Type B pancreatic cell (in vitro differentiated cells): ENCODE data around the gene UROC1. TPM values are rescaled to one million over a fixed set of nuclear protein-coding genes. Genes with fewer than 3 reads are reported as not detected.

Experiments
- DNase-seq: peaks from one replicate; pipeline ENCODE4 v3.0.0; 2021; ENCODE audit warnings: mixed read lengths; ENCODE audit not compliant: unreplicated experiment; ENCODE audit errors: extremely low spot score
- H3K27ac Mint-ChIP-seq: 2 replicates; pipeline ENCODE4 v1.8.0; 2021; ENCODE audit warnings: mild to moderate bottlenecking, mixed read lengths
- H3K27me3 Mint-ChIP-seq: 2 replicates; pipeline ENCODE4 v1.8.0; 2021; ENCODE audit warnings: mixed read lengths
- H3K36me3 Mint-ChIP-seq: 2 replicates; pipeline ENCODE4 v1.8.0; 2021; ENCODE audit warnings: mixed read lengths
- H3K4me1 Mint-ChIP-seq: one replicate; pipeline ENCODE4 v1.8.0; 2021; ENCODE audit warnings: mixed read lengths; ENCODE audit not compliant: unreplicated experiment
- H3K4me3 Mint-ChIP-seq: 2 replicates; pipeline ENCODE4 v1.8.0; 2021; ENCODE audit warnings: mild to moderate bottlenecking, mixed read lengths
- H3K9me3 Mint-ChIP-seq: 2 replicates; pipeline ENCODE4 v1.8.0; 2021; ENCODE audit warnings: mixed read lengths
- total RNA-seq: library from RNA; stranded (reverse); gene quantifications from 2 replicates; pipeline ENCODE4 v1.2.1, GENCODE V29; 2021; ENCODE audit warnings: low replicate concordance
- TF ChIP-seq, protein P1 (sequence below): fragments of 200-600 bp; sonication (generic); conservative IDR thresholded peaks from 2 replicates; pipeline ENCODE4 v1.5.0; 2021; ENCODE audit warnings: antibody characterized with exemption, mild to moderate bottlenecking

UROC1 gene
- total RNA-seq, 1 donor from 2014 or later: not detected

DNA sequence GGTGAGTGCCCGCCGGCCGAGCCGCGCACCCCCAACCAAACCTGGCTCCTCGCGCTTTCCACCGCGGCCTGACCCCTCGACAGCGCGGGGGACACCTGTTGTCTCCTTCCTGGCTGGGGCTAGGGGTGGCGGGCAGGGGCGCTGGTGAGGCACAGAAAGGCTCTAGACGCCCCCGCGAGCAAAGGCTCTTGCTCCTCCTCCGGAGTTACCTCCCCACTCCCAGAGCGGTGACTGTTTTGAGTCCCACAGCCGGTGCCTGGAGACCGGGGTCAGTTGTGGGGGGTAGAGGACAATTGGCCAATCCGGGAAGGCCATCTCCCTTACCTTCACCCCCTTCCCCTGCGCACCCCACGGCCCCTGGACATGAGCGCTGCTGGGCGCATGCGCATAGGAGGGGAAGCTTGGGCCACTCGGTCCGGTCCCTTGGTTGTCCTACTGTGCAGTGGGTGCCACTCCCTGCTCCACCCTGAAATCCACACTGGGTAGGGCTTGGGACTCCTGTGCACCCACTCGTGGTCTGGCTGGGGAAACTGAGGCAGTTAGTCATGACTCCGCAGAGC, 6.9 kb upstream of the UROC1 start:
- Mint-ChIP-seq H3K9me3 (no peaks in the 10 kb centered on the region), H3K36me3 (no peaks in the 10 kb centered on the region), H3K27ac (no peak overlapping the region), H3K4me3 (peak overlapping the region; percentile 72), H3K4me1 (peaks cover 10% of the 10 kb centered on the region), H3K27me3 (peaks cover 55% of the 10 kb centered on the region)
- TF ChIP-seq, protein P1, sequence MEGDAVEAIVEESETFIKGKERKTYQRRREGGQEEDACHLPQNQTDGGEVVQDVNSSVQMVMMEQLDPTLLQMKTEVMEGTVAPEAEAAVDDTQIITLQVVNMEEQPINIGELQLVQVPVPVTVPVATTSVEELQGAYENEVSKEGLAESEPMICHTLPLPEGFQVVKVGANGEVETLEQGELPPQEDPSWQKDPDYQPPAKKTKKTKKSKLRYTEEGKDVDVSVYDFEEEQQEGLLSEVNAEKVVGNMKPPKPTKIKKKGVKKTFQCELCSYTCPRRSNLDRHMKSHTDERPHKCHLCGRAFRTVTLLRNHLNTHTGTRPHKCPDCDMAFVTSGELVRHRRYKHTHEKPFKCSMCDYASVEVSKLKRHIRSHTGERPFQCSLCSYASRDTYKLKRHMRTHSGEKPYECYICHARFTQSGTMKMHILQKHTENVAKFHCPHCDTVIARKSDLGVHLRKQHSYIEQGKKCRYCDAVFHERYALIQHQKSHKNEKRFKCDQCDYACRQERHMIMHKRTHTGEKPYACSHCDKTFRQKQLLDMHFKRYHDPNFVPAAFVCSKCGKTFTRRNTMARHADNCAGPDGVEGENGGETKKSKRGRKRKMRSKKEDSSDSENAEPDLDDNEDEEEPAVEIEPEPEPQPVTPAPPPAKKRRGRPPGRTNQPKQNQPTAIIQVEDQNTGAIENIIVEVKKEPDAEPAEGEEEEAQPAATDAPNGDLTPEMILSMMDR: no peak
- no peak for DNase-seq

DNA sequence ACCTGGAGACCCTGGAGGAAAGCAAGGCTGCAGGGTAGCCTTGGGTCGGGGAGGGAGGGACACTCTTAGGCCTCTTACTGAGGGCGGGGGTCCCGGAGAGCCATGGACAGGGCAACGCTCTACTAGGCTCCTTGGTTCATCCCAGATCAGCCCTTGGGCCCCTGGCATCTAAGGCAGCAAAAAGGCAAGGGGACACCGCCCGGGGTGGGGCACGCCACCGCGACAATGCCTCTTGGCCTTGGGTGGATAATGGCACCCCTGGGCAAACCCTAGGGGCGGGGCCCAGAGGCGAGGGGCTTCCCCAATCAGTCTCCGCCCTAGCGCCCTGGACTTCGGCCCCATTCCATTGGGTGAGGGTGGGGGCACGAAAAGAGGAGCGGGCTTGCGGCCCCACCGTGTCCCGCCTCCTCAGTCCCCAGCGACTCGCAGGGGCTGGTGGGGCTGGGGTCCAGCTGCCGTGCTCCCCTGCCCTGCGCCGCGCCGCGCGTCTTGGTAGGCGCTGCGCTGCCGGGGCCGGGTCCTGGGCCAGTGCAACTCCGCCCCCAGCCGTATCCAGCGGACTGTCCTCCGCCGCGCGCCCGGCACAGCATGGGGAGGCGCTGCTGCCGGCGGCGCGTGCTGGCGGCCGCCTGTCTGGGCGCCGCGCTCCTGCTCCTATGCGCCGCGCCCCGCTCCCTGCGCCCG, 6.3 kb upstream of the UROC1 start, which contains the start of gene CHST13:
TSS of gene CHST13 (plus strand) at position 411 of the 684 bp plus-strand sequence. CDS start at position 589, 178 bp downstream.
- H3K4me3 Mint-ChIP-seq: peak within 1 kb of the TSS; percentile 72
- peaks cover 5% of the 10 kb centered on the region for H3K4me1 Mint-ChIP-seq
- H3K27me3 Mint-ChIP-seq: peaks cover 55% of the 10 kb centered on the region
- H3K27ac Mint-ChIP-seq: no peak within 1 kb of the TSS
- TF ChIP-seq, protein P1: no peak
- H3K9me3 Mint-ChIP-seq: no peaks in the 10 kb centered on the region
- H3K36me3 Mint-ChIP-seq: no peaks in the 10 kb centered on the region
- no peak for DNase-seq

DNA sequence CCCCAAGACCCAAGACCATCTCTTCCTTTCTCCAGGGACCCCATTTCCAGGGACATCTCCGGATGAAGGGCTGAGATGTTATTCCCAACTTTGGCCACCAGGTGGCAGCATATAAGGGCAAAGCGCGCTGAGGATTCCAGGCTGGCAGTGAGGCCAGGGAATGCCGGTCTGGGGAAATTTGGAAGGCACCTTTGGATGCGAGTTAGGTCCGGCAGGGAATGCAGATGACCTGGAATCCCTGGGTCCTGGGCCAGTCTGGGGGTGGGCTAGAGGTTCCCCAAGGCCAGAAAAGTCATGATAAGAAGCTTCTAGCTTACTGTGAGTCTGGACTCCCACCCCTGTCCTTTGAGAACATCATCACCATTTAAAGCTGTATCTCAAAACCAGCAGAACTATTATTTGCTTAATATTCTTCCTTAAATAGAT, 4.8 kb upstream of the UROC1 start:
- H3K4me1 Mint-ChIP-seq: no peaks in the 10 kb centered on the region
- H3K4me3 Mint-ChIP-seq: peak overlapping the region; percentile 29
- H3K27ac Mint-ChIP-seq: no peak overlapping the region
- H3K36me3 Mint-ChIP-seq: no peaks in the 10 kb centered on the region
- TF ChIP-seq, protein P1: peak; percentile 94
- DNase-seq: no peak
- peaks cover 48% of the 10 kb centered on the region for H3K27me3 Mint-ChIP-seq
- no peaks in the 10 kb centered on the region for H3K9me3 Mint-ChIP-seq

DNA sequence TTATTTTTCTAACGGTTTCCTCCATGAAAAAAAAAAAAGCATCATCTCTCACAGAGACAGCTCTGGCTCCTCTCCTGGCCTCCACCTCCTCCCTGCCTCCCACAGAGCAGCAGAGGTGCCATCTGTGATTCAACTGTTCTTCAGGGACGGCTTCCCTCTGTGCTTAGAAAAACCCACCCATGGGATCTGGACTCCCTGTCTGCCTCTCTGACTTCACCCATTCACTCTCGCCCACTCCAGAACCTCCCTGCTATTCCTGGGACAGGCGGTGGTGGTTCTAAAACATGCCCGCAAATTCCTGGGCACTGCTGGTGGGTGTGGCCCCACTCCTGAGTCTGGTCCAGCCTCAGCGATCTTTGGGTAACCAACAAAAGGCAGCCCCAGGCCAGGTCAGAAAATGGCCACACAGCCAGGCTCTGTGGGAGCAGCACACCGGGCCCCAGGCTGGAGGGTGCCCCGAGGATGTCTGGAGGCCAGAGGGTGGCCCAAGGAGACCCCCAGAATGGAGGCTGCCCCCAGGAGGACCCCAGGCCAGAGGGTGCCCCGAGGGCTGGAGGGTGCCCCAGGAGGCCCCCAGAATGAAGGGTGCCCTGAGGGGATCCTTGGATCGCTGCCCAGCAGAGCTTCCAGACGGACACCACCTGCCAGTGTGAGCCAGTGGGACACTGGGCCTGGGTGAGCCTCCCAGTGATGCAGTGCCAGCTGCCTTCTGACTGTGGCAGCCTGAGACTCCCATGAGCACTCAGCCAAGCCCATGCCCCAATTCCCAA, 3.7 kb upstream of the UROC1 start:
- TF ChIP-seq, protein P1: no peak
- Mint-ChIP-seq H3K27me3 (peaks cover 45% of the 10 kb centered on the region), H3K36me3 (no peaks in the 10 kb centered on the region), H3K9me3 (no peaks in the 10 kb centered on the region), H3K4me3 (no peak overlapping the region), H3K27ac (no peak overlapping the region), H3K4me1 (no peaks in the 10 kb centered on the region)
- DNase-seq: no peak

- TF ChIP-seq, protein P1: no peak
- no peak for DNase-seq
- H3K9me3 Mint-ChIP-seq: no peaks in the 10 kb centered on the region
- H3K4me1 Mint-ChIP-seq: no peaks in the 10 kb centered on the region
- peaks cover 34% of the 10 kb centered on the region for H3K27me3 Mint-ChIP-seq
- H3K4me3 Mint-ChIP-seq: no peak overlapping the region
- H3K27ac Mint-ChIP-seq: no peak overlapping the region
- H3K36me3 Mint-ChIP-seq: no peaks in the 10 kb centered on the region
Measured at GRCh38 chr3:126519506-126520455, 2.2 kb upstream of the UROC1 start.
